Effector memory CD4-positive, alpha-beta T cell (primary cell): Measurements from ENCODE around the gene GIPC1.
"Not testable (repeated sequence)": the region's sequence is repeated elsewhere in the genome, so short reads cannot be mapped to it uniquely, and the experiment has no call there.

Experiments used
- DNase-seq, 3 donors: peaks; one replicate each; pipeline ENCODE4 v3.0.0-alpha.2; 2020
- H3K27ac ChIP-seq: 2 replicates; pipeline ENCODE4 v1.7.0; 2013; ENCODE audit warnings: mild to moderate bottlenecking, low read length, moderate library complexity; ENCODE audit not compliant: insufficient read depth, poor library complexity, severe bottlenecking
- H3K27me3 ChIP-seq: replicated peaks from 2 replicates; pipeline ENCODE4 v1.7.0; 2013; ENCODE audit warnings: mild to moderate bottlenecking, low read length; ENCODE audit not compliant: insufficient read depth, control insufficient read depth, poor library complexity, severe bottlenecking
- H3K36me3 ChIP-seq: 2 replicates; pipeline ENCODE4 v1.7.0; 2013; ENCODE audit warnings: mild to moderate bottlenecking, low read length, moderate library complexity; ENCODE audit not compliant: control insufficient read depth, insufficient read depth
- H3K4me1 ChIP-seq: 2 replicates; pipeline ENCODE4 v1.7.0; 2013; ENCODE audit warnings: low read length, mild to moderate bottlenecking; ENCODE audit not compliant: control insufficient read depth, insufficient read depth, poor library complexity, severe bottlenecking
- H3K4me3 ChIP-seq: 2 replicates; pipeline ENCODE4 v1.7.0; 2013; ENCODE audit warnings: low read length, low read depth, mild to moderate bottlenecking; ENCODE audit not compliant: insufficient read depth, poor library complexity, severe bottlenecking
- H3K9me3 ChIP-seq: 2 replicates; pipeline ENCODE4 v1.7.0; 2013; ENCODE audit warnings: mild to moderate bottlenecking, low read length, moderate library complexity; ENCODE audit not compliant: control insufficient read depth

GIPC1 gene

GRCh38 chr19:14507704-14508542, 12.0 kb upstream of the GIPC1 start:
- Histone ChIP-seq H3K9me3 (no peaks in the 10 kb centered on the region), H3K36me3 (no peaks in the 10 kb centered on the region), H3K27me3 (no peaks in the 10 kb centered on the region), H3K4me3 (no peak overlapping the region), H3K27ac (peak overlapping the region; percentile 70), H3K4me1 (peaks cover 32% of the 10 kb centered on the region)
- DNase-seq: no peak

GRCh38 chr19:14505488-14506239, 9.7 kb upstream of the GIPC1 start:
- DNase-seq: peak; percentile 40 to 61 (median 47)
- peak overlapping the region; percentile 67 for H3K27ac ChIP-seq

DNA sequence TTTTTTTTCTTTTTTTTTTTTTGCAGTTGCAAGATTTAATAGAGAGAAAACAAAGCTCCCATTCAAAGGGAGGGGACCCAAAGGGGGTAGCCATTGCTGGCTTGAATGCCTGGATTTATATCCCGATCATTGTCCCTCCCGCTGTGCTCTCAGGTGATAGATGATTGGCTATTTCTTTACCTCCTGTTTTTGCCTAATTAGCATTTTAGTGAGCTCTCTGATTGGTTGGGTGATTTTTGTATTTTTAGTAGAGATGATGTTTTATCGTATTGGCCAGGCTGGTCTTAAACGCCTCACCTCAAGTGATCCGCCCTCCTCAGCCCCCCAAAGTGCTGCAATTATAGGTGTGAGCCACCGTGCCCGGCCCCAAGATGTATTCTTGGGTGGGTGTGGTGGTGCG, 8.6 kb upstream of the GIPC1 start:
- H3K27me3 ChIP-seq, H3K27ac ChIP-seq, H3K9me3 ChIP-seq, DNase-seq, H3K4me3 ChIP-seq, H3K36me3 ChIP-seq: not testable (repeated sequence)
- peaks cover 32% of the 10 kb centered on the region for H3K4me1 ChIP-seq

More at GRCh38 chr19:14505488-14506239, 9.7 kb upstream of the GIPC1 start:
- Histone ChIP-seq H3K9me3 (no peaks in the 10 kb centered on the region), H3K36me3 (no peaks in the 10 kb centered on the region), H3K4me1 (peaks cover 32% of the 10 kb centered on the region), H3K27me3 (no peaks in the 10 kb centered on the region), H3K4me3 (no peak overlapping the region)

- H3K27me3 ChIP-seq: no peaks in the 10 kb centered on the region
- H3K4me1 ChIP-seq: peaks cover 31% of the 10 kb centered on the region
- H3K9me3 ChIP-seq: no peaks in the 10 kb centered on the region
- H3K4me3 ChIP-seq: no peak overlapping the region
- H3K27ac ChIP-seq: no peak overlapping the region
- H3K36me3 ChIP-seq: no peaks in the 10 kb centered on the region
- DNase-seq: no peak
These were observed 7.4 kb upstream of the GIPC1 start for GRCh38 chr19:14503285-14503684.

DNA sequence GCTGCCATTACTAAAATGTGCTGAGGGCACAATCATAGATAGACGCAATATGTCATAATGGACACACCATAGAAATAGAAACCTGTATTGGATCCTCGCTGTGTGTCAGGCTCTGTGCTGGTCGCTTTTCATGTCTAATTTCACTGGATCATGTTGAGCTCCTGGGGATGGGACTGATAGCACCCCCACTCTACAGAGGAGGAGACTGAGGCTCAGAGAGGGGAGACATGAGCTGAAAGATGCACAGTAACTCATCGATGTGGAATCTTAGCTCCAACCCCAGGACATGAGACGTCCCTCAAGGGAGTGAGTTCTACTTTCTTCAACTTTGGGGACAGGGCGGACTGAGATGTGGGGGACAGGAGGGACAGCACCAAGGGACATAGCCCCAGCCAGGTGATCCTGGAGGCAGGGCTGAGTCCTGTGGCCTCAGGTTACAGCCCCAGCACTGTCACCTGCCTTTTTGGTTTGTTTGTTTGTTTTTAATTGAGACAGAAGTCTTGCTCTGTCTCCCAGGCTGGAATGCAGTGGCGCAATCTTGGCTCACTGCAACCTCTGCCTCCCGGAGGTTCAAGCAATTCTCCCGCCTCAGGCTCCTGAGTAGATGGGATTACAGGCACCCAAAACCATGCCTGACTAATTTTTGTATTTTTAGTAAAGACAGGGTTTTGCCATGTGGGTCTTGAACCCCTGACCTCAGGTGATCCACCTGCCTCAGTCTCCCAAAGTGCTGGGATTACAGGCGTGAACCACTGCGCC, 6.6 kb upstream of the GIPC1 start:
- no peaks in the 10 kb centered on the region for H3K27me3 ChIP-seq
- no peak overlapping the region for H3K27ac ChIP-seq
- no peak for DNase-seq
- H3K36me3 ChIP-seq: no peaks in the 10 kb centered on the region
- H3K4me1 ChIP-seq: peaks cover 24% of the 10 kb centered on the region
- H3K4me3 ChIP-seq: no peak overlapping the region
- H3K9me3 ChIP-seq: no peaks in the 10 kb centered on the region

DNA sequence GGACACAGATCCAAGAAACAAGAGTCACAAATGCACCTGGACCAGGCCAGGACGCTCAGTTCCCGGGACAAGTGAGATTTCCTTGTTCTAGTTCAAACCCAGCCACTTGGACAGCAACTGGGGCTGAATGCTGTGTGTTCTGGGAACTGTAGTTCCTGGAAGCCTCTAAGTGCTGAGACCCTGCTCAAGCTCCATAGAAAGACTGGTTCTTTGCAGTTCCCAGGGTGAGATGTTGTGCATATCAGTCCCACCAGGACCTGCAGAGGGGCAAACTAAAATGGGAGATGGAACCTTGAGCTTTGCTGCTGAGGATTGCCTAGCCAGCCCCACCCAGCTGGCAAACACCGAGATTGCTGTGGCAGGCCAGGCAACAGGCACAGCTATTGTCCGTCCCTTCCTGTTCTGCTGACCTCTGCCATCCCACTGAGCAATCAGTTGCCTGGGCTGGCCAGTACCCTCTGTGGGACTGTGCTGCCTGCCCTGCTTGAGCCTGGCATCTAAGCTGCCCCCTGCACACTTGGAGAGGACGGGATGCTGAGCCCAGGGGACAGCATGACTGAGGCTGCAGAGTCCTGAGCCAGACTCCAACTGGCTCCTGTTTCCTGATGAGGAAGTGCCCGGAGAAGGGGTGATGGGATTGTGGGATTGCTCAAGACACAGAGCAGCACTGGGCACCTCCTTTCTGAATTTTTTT, 1.4 kb upstream of the GIPC1 start:
- Histone ChIP-seq H3K27me3 (no peaks in the 10 kb centered on the region), H3K4me1 (peaks cover 6% of the 10 kb centered on the region), H3K4me3 (no peak overlapping the region), H3K27ac (no peak overlapping the region), H3K36me3 (no peaks in the 10 kb centered on the region), H3K9me3 (no peaks in the 10 kb centered on the region)
- DNase-seq: no peak

DNA sequence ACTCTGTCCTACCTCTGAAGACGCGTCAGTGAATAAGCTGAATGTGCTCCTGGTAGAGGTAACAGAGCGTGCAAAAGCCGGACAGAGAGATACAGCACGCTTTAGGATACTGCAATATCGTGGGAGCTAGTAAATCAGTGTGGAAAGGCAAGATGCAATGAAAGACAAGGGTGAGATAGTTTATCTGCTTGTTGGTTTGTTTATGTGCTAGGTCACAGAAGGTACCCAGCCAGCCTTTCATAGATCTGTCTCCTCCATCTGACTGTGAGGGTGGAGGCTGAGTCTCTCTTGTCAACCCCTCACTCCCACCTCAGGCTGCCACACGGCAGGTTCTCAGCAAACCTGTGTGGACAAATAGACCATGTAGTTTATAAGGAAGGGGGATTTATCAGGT, 904 bp upstream of the GIPC1 start:
- H3K27me3 ChIP-seq: no peaks in the 10 kb centered on the region
- H3K4me1 ChIP-seq: peaks cover 6% of the 10 kb centered on the region
- no peak for DNase-seq
- no peaks in the 10 kb centered on the region for H3K36me3 ChIP-seq
- no peaks in the 10 kb centered on the region for H3K9me3 ChIP-seq
- no peak overlapping the region for H3K27ac ChIP-seq
- no peak overlapping the region for H3K4me3 ChIP-seq

- Histone ChIP-seq H3K4me3 (peak overlapping the region; percentile 50), H3K4me1 (peaks cover 6% of the 10 kb centered on the region), H3K9me3 (no peaks in the 10 kb centered on the region), H3K27ac (peak overlapping the region; percentile 37), H3K27me3 (no peaks in the 10 kb centered on the region), H3K36me3 (no peaks in the 10 kb centered on the region)
- no peak for DNase-seq
These were observed 277 bp downstream of the GIPC1 start for GRCh38 chr19:14495672-14496028.

- Histone ChIP-seq H3K36me3 (no peaks in the 10 kb centered on the region), H3K27me3 (no peaks in the 10 kb centered on the region), H3K4me1 (peaks cover 6% of the 10 kb centered on the region), H3K27ac (peak overlapping the region; percentile 37), H3K4me3 (peak overlapping the region; percentile 50), H3K9me3 (no peaks in the 10 kb centered on the region)
- no peak for DNase-seq
These were observed 836 bp downstream of the GIPC1 start for GRCh38 chr19:14494910-14495671.
